Thyroid gland (tissue), 4 donors: ENCODE data around the gene PLBD2.

Experiments used
- CTCF ChIP-seq, 6 experiments: fragments of 200-600 bp in 3 of 6; fragments of 450-650 bp in 3 of 6; sonication (generic) in 3 of 6; IDR thresholded peaks; one replicate each; pipeline ENCODE4 v1.5.1; 2016 to 2019; ENCODE audit warnings: antibody characterized with exemption in 6 of 6, mild to moderate bottlenecking in 2 of 6, inconsistent platforms in 1 of 6, moderate library complexity in 1 of 6
- POLR2A ChIP-seq, 2 donors: fragments of 450-650 bp; IDR thresholded peaks; one replicate each; pipeline ENCODE4 v1.6.1; 2017; ENCODE audit warnings: antibody characterized with exemption in 2 of 2, mild to moderate bottlenecking in 2 of 2, moderate library complexity in 1 of 2

- no peak for TF ChIP-seq CTCF (IDR thresholded peaks at IDR 0.05)
- no peak for TF ChIP-seq POLR2A (IDR thresholded peaks at IDR 0.05)
Measured at GRCh38 chr12:113396200-113396599, 37.8 kb downstream of the PLBD2 start.
